Measurements from ENCODE around the gene CDC42BPG.

- TF ChIP-seq CTCF (conservative IDR thresholded peaks at IDR 0.05; ENCODE audit: low read depth, low read length) = no peak
- no peak for TF ChIP-seq EZH2phosphoT487 (IDR thresholded peaks at IDR 0.05; ENCODE audit: borderline replicate concordance, low read length)
These were observed 2.1 kb downstream of the CDC42BPG start for GRCh38 chr11:64842366-64842759.

All from PC-3 (cell line).